ENCODE data around the gene PKNOX1.
"Not testable (repeated sequence)": the region's sequence is repeated elsewhere in the genome, so short reads cannot be mapped to it uniquely, and the experiment has no call there.

PKNOX1 gene

GRCh38 chr21:42949094-42949755 is 25.1 kb upstream of the PKNOX1 start:
- FAIRE-seq: not testable (repeated sequence)

DNA sequence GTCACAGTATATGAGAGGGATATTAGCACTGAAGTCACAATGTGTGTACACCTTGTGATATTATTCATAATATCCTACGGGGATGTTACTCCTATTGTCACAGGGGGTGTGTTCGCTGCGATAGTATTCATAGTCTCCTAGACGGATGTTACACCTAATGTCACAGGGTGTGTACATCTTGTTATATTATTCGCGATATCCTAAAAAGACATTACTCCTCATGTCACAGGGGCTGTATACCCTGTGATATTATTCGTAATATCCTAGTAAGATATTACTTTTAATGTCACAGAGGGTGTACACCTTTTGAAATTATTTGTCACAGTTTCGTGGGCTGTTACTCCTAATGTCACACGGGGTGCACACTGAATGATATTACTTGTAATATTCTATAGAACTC is 23.2 kb upstream of the PKNOX1 start:
- FAIRE-seq; DNase-seq (ENCODE audit: insufficient read length, low spot score): not testable (repeated sequence)

More at GRCh38 chr21:42949094-42949755, 25.1 kb upstream of the PKNOX1 start:
- DNase-seq (ENCODE audit: insufficient read length, low spot score): not testable (repeated sequence)

DNA sequence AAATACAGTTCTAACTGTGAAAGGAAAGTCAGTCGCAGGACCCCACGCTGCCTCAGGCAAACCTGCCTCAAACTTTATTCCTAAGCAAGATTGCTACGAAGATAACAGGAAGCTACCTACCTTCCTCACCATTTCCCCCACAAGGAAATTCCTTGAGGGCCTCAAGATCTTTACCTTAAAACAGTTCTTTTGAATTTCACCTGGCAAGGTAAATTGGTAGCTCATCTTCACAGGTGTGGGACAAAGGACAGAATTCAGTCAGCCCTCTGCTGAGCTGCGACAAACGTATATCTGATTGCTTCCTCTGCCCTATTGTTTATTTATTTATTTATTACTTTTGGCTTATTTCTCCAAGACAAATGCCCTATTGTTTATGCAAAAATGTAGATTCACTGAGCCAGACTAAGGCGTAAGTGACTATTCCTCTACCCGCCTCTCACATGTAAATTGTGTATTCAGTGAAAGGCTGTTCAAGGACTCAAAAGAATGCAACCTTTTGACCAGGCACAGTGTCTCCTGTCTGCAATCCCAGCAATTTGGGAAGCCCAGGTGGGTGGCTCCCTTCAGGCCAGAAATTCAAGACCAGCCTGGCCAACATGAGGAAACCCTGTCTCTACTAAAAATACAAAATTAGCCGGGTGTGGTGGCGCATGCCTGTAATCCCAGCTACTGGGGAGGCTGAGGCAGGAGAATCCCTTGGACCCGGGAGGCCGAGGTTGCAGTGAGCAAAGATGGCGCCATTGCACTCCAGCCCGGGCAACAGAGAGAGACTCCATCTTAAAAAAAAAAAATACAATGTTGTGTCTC is 17.3 kb upstream of the PKNOX1 start:
- no peak for FAIRE-seq
- DNase-seq (ENCODE audit: insufficient read length, low spot score): no peak

DNA sequence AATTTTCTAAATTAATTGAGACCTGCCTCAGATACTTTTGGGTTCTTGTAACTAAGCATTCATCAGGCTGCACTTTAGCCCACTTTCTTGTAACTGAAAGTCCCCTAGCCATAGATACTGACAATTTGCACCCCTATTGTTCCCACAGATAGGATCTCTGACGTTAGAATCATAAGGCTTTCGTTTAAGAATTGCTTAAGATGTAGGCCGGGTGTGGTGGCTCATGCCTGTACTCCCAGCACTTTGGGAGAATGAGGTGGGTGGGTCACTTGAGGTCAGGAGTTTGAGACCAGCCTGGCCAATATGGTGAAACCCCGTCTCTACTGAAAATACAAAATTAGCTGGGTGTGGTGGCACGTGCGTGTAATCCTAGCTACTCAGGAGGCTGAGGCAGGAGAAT is 16.2 kb upstream of the PKNOX1 start:
- DNase-seq (ENCODE audit: insufficient read length, low spot score); FAIRE-seq: not testable (repeated sequence)

DNA sequence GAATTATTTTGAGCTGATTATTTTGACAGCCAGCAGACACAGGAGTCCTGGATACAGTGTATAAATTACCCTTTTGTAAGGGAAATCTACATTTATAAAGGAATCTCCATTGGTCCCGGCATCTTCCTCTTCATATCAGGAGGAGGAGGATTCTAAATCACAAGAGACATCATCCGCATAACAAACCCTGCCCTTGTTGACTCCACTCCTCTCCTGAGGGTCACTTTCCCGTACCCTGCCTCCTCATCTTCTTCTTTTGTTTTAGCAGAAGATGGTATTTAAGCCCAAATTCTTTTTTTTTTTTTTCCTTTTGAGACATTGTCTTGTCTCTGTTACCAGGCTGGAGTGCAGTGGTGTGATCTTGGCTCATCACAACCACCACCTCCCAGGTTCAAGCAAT is 14.6 kb upstream of the PKNOX1 start:
- FAIRE-seq: no peak
- DNase-seq (ENCODE audit: insufficient read length, low spot score): no peak

- FAIRE-seq (no peak), DNase-seq (ENCODE audit: insufficient read length, low spot score) (no peak)
These were observed 11.9 kb upstream of the PKNOX1 start for GRCh38 chr21:42962380-42963007.

GRCh38 chr21:42964086-42964485 is 10.3 kb upstream of the PKNOX1 start:
- no peak for FAIRE-seq

DNA sequence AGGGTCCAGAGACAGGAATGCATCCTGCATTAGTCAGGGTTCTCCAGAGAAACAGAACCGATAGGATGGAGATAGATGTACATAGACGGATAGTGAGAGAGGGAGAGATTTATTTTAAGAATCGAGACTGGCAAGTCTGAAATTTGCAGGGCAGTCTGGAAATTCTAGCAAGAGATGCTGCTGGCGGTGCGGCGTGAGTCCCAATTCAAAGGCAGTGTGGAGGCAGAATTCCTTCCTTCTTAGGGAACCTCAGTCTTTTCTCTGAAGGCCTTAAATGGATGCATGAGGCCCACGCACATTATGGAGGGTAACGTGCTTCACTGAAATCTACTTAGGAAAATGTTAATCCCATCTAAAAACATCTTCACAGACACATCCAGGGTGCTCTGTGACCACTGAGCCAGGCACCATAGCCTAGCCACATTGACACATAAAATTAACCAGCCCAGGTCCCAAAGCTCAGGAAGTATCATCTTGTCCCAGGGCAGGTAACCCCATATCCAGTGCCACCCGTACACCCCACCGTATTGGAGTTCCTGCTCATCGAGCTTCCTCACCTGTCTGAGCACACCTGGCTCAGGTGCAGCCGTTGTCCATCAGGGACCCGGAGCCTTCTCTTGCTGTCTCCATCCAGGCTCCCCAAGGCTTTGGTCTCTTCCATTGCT is 9.7 kb upstream of the PKNOX1 start:
- FAIRE-seq (no peak), DNase-seq (ENCODE audit: insufficient read length, low spot score) (no peak)

More at GRCh38 chr21:42964086-42964485, 10.3 kb upstream of the PKNOX1 start:
- no peak for DNase-seq (ENCODE audit: insufficient read length, low spot score)

- DNase-seq (ENCODE audit: insufficient read length, low spot score): no peak
- FAIRE-seq: no peak
These were observed 9.2 kb upstream of the PKNOX1 start for GRCh38 chr21:42965211-42965560.

GRCh38 chr21:42967616-42968015 is 6.7 kb upstream of the PKNOX1 start:
- not testable (repeated sequence) for DNase-seq (ENCODE audit: insufficient read length, low spot score); FAIRE-seq

DNA sequence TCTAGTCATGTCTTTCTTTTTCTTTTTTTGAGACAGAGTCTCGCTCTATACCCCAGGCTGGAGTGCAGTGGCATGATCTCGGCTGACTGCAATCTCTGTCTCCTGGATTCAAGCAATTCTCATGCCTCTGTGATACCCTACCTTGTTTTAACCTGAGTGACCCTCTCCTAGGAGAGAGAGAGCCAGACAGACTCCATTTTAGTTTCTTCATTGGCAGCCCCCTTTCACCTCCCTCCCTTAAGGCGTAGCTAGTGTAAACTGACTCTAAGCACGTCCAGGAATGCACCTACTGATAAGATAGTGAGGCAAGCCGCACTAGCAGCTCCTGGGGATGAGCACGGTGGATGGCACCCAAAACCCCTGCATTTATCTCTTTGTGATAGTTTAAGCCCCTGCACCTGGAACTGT is 5.2 kb upstream of the PKNOX1 start:
- FAIRE-seq: no peak

DNA sequence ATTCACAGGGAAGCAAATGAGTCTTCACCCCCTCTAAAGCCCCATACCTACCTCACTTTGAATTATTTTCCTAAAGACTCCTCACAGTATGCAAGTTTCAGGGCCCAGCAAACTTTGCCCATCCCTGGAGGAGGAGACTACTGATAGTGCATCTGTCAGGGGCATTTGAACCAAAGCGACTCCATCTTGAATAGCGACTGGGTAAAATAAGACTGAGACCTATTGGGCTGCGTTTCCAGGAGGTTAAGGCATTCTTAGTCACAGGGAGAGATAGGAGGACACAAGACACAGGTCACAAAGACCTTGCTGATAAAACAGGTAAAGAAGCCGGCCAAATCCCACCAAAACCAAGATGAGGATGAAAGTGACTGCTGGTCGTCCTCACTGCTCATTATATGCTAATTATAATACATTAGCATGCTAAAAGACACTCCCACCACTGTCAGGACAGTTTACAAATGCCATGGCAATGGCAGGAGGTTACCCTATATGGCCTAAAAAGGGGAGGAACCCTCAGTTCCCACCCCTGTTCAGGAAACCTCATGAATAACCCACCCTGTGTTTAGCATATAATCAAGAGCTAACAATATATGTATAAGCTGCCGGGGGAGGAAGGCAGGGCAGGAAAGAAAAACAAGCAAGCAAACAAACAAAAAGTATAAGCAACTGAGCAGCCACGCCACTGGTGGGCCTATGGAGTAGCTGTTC is 3.3 kb upstream of the PKNOX1 start:
- no peak for DNase-seq (ENCODE audit: insufficient read length, low spot score)
- FAIRE-seq: no peak

More for the DNA sequence above, 5.2 kb upstream of the PKNOX1 start:
- no peak for DNase-seq (ENCODE audit: insufficient read length, low spot score)

DNA sequence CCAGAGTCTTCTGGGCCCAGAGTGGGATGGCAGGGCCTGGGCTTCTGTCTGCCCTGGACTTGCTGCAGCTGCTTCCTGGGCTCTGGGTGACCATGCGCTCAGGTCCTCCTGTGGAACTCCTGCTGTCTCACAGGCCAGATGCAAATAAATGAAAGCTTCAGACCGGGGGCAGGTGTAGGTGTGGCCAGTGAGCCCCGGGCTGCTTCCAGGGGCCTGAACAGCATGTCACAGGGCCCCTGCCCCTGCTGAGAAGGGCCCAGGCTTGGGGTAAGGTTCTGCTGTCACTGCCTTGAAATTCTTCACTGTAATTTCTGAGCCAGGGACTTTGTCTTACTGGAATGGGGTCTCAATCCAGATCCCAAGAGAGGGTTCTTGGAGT is 2.5 kb upstream of the PKNOX1 start:
- no peak for DNase-seq (ENCODE audit: insufficient read length, low spot score)
- FAIRE-seq: no peak

DNA sequence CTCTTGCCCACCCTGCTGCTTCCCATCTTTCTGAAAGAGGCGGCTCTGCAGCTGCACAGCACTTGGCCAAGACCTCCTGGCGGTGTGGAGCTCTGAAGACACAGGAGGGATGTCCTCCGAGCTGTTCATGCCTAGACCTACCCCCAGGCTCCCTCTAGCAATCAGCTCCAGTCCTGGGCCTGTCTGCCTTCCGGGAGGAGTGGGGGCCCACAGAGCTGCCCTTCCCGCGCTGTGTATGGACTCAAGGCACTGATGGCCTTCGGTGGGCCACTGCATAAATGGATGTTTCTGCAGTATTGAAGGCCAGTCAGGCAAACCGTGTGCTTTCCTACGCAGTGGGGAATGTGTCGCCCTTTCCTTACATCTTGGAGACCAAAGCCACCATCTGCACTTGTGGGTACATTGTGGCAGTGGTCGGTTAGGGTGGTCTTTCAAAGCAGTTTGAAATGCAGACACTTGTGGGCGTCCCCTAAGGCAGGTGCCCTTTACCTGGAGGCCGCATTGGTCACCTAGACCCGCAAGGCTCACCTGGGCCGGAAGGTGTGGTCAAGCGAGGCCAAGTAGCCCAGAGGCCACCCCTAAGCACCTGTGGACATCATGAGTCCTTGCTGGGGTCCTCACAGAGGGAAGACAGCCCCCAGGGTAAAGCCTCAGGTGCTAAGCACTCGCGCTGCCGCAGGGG is 912 bp upstream of the PKNOX1 start:
- FAIRE-seq (no peak), DNase-seq (ENCODE audit: insufficient read length, low spot score) (no peak)

DNA sequence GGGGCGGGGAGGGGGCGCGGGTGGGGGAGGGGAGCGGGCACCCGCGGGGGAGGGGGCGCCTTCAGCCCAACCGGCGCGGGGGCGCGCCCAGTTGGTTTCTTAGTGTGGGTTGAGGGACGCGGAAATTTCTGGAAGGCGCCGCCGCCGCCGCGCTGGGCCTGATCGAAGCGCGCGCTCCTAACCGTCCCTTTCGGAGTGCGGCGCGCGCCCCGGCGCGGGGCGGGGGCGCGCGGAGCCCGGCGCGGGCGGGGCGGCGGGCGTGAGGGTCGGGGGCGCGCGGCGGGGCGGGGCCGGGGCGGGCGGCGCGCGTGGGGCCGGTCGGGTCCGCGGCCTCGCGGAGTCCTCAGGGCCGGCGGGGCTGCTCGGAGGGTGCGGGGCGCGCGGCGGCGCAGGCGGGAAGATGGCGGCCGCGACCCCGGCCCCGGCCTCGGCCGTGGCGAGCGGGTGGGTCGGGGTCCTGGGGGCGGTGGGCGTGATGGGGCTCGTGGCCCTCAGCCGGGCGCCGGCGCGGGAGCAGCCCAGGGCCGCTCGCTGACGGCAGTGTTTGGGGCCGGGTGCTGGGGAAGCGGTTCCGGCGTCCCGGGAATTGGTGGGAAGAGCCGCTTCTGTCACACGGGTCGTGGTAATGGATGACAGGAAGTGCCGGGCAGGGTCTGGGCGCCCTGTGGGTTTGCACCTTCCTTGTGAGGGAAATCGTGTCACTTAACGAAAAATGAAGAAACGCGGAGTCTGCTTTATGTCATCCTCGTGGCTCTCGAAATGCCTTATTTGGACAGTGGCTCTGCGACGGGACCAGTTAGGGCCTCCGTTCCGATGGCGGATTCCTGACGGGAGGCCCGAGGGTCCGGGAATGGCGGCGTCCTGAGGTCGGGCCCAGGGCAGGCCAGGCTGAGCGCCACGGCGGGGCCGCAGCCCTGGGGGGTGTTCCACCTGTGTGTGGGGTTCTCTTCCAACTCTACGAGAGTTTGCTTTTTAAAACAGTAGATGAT is 764 bp downstream of the PKNOX1 start:
- FAIRE-seq: peak; percentile 31
- DNase-seq (ENCODE audit: insufficient read length, low spot score): peak; percentile 70

DNA sequence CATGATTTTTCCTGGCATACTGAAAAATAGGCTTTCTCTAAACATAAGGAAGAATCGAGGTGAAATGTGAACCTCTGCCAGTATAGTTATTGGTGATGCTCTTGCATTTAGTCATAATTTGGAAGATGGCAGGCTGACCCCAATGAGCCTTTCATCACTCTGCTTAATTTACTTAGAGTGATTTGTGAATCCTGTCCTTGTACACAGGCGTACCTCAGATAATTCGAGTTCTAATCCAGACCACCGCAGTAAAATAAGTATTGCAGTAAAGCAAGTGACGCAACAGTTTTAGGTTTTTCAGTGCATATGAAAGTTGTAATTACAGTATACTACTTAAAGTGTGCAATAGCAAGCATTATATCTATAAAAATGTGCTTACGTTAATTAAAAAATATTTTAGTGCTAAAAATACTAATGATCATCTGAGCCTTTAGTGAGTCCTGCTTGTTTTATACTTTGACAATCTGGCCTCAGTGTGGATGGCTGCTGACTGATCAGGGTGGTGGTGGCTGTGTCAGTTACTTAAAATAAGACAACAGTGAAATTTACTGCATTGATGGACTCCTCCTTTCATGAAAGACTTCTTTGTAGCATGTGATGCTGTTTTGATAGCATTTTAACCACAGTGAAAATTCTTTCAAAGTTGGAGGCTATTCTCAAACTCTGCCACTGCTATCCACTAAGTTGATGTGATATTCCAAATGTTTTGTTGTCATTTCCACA is 1.7 kb downstream of the PKNOX1 start:
- DNase-seq (ENCODE audit: insufficient read length, low spot score) (no peak), FAIRE-seq (no peak)

DNA sequence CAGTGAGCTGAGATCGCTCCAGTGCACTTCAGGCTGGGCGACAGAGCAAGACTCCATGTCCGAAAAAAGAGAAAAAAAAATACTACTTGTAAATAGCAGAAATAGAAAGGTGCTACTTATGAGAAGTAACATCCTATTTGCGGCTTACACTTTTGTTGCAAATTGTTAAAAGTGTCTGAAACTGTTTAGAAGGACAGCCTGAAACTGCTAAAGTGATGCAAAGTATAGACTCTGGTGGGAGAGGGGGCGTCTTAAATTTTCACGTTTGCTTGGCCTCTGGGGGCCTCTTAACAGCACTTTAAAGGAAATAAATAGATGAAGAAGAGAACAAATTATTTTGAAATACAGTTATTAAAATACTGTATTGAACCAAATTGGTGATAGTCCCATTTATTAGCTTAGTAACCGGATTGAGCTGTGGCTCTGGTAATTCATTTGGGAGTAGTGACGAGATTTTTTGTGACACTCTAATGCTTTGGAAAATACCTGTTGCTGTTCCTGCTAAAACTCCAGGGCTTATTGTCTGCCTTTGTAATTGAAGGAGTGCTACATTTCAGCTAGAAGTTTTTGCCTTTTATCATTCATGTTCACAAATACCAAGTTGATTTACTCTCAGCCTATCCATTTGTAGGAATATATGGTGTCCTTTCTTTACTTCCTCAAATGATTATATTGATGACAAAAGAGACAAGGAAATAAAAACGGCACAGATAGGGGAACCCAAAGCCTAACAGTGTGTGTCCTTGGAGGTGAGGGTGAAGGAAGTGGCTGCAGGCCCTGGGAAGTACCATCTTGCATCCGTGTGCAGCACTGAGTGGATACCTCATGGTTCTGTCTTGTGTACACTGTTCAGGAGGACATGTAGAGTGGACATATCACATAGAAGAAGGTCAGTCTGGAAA is 6.2 kb downstream of the PKNOX1 start:
- FAIRE-seq (no peak), DNase-seq (ENCODE audit: insufficient read length, low spot score) (no peak)

Data from GM19239 (cell line).